Tibial artery (tissue), 4 donors: ENCODE data around the gene EFNA5.

Experiments
- DNase-seq, 2 donors: peaks; one replicate each; pipeline ENCODE4 v3.0.0-alpha.2; 2019
- H3K27ac ChIP-seq, 2 donors: fragments of 200-600 bp; sonication (generic) in 1 of 2; 1 replicate in 1 of 2; 2 replicates in 1 of 2; pipeline ENCODE4 v1.5.1; 2018 to 2019; ENCODE audit warnings: mild to moderate bottlenecking in 1 of 2
- H3K27me3 ChIP-seq, 2 donors: fragments of 200-600 bp; sonication (generic) in 1 of 2; one replicate each; pipeline versions ENCODE4 v1.5.1 to v1.6.0; 2016 to 2019
- H3K36me3 ChIP-seq, 3 donors: fragments of 200-600 bp; sonication (generic) in 2 of 3; one replicate each; pipeline ENCODE4 v1.5.1; 2016 to 2019; ENCODE audit warnings: mild to moderate bottlenecking in 2 of 3
- H3K4me1 ChIP-seq, 4 donors: fragments of 200-600 bp; sonication (generic) in 2 of 4; 1 replicate in 3 of 4; 2 replicates in 1 of 4; pipeline ENCODE4 v1.5.1; 2016 to 2019
- H3K4me3 ChIP-seq, 2 donors: fragments of 200-600 bp; sonication (generic) in 1 of 2; 1 replicate in 1 of 2; 2 replicates in 1 of 2; pipeline ENCODE4 v1.5.1; 2018 to 2019; ENCODE audit warnings: mild to moderate bottlenecking in 2 of 2
- H3K9me3 ChIP-seq, 3 donors: fragments of 200-600 bp; sonication (generic) in 1 of 3; one replicate each; pipeline ENCODE4 v1.5.1; 2016 to 2019
- CTCF ChIP-seq, 2 experiments: fragments of 200-600 bp in 1 of 2; fragments of 450-650 bp in 1 of 2; IDR thresholded peaks; one replicate each; pipeline ENCODE4 v1.5.1; 2017 to 2019; ENCODE audit warnings: antibody characterized with exemption in 2 of 2, mild to moderate bottlenecking in 1 of 2, moderate library complexity in 1 of 2
- intact Hi-C: fragments of 100-400 bp; cut with DNase I; formaldehyde crosslinking; loops from one replicate; pipeline ENCODE4 v1.15.0; 2023; ENCODE audit warnings: low total_unique reads

EFNA5 gene

GRCh38 chr5:107571621-107572536 lies 98.9 kb downstream of the EFNA5 start:
- Histone ChIP-seq H3K4me3 (peak overlapping the region; percentile 46 to 58), H3K27ac (peak overlapping the region; percentile 60 to 71), H3K27me3 (no peaks in the 10 kb centered on the region), H3K36me3 (no peaks in the 10 kb centered on the region), H3K9me3 (no peaks in the 10 kb centered on the region), H3K4me1 (peaks cover 0 to 35% (median 9%) of the 10 kb centered on the region in 4 donors)
- peak; percentile 95 to 97 for DNase-seq
- intact Hi-C loops, result loop anchor here (5.0 kb wide), 1 partner anchor 100 kb away; the partner anchor contains the start of gene EFNA5
- peak; percentile 87 to 91 for TF ChIP-seq CTCF (IDR thresholded peaks at IDR 0.05)

DNA sequence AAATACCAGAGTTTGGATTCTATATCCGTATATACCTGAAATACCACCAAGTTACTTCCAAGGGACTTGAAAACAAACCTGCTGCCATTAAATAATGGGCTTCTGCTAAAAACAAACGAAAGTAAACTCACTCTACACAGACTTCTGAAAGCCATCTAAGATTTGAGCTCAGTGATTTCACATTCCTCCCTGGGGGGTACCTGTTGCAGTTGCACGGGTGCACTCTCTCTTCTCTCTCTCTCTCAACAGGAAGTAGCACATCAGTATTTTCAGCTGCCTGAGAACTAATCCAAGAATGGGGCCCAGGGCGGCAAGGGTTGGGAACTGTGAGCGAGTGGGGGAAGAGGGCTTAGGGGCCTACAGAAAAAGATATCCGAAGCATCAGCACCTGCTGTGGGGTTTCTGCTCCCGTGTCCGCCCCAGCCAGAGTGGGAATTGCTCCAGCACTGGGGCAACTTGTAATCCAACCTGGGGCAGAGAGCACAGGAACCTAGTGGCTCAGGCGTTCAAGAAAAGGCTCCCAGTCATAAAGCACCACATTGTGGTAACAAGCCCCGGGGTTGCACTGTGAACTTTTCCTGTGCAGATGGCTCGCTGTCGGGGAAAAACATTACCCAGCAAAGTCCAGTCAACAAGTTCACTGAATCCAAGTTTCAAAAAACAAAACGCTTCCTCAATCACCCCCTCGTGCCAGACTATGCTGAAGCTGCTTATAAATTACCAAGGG lies 99.8 kb downstream of the EFNA5 start:
- H3K4me3 ChIP-seq, result peak overlapping the region; percentile 46 to 58
- intact Hi-C loops, result loop anchor here (5.0 kb wide), 1 partner anchor 101 kb away; the partner anchor contains the start of gene EFNA5
- no peak for DNase-seq

DNA sequence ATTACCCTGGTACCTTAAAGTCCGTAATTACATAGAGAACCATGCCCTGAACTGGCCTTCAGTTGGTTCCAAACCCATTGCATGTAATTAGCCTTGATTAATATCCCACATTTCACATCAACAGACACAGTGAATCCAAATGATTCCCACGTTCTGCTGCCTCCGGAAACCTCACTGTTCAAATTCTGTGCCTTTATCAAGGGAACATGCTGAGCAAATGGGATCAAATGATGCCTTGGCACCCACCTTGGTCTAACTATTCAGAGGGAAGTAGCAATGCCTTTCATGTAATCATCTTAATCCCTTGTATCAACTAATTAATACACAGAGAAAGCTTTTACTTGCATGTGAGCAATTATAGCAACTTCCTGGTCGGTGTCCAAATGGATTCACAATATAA lies 100.6 kb downstream of the EFNA5 start:
- no peak for TF ChIP-seq CTCF (IDR thresholded peaks at IDR 0.05)
- Histone ChIP-seq H3K4me3 (no peak overlapping the region), H3K36me3 (no peaks in the 10 kb centered on the region), H3K4me1 (peaks cover 0 to 52% (median 14%) of the 10 kb centered on the region in 4 donors), H3K27me3 (no peaks in the 10 kb centered on the region), H3K27ac (peak overlapping the region in 1 of 2 donors; percentile 10), H3K9me3 (no peaks in the 10 kb centered on the region)
- no peak for DNase-seq
- intact Hi-C loops, result loop anchor here (5.0 kb wide), 1 partner anchor 102 kb away; the partner anchor contains the start of gene EFNA5

More for the DNA sequence above, 99.8 kb downstream of the EFNA5 start:
- Histone ChIP-seq H3K36me3 (no peaks in the 10 kb centered on the region), H3K9me3 (no peaks in the 10 kb centered on the region), H3K27ac (peak overlapping the region; percentile 60 to 71), H3K27me3 (no peaks in the 10 kb centered on the region), H3K4me1 (peaks cover 0 to 44% (median 13%) of the 10 kb centered on the region in 4 donors)
- TF ChIP-seq CTCF (IDR thresholded peaks at IDR 0.05), result no peak

- Histone ChIP-seq H3K27me3 (no peaks in the 10 kb centered on the region), H3K9me3 (no peaks in the 10 kb centered on the region), H3K36me3 (no peaks in the 10 kb centered on the region), H3K4me1 (peaks cover 0 to 73% (median 24%) of the 10 kb centered on the region in 4 donors), H3K27ac (no peak overlapping the region), H3K4me3 (no peak overlapping the region)
- no peak for TF ChIP-seq CTCF (IDR thresholded peaks at IDR 0.05)
- DNase-seq, result no peak
- intact Hi-C loops, result no loop called here
Measured at GRCh38 chr5:107567901-107568671, 102.7 kb downstream of the EFNA5 start.

- Histone ChIP-seq H3K4me1 (peaks cover 0 to 84% (median 20%) of the 10 kb centered on the region in 4 donors), H3K9me3 (no peaks in the 10 kb centered on the region), H3K27me3 (no peaks in the 10 kb centered on the region), H3K36me3 (no peaks in the 10 kb centered on the region), H3K27ac (peak overlapping the region in 1 of 2 donors; percentile 19), H3K4me3 (no peak overlapping the region)
- intact Hi-C loops, result no loop called here
- DNase-seq, result no peak
- TF ChIP-seq CTCF (IDR thresholded peaks at IDR 0.05), result no peak
Measured at GRCh38 chr5:107566986-107567385, 103.8 kb downstream of the EFNA5 start.
